CD4-positive, alpha-beta T cell (primary cell): Measurements from ENCODE around the gene SSBP3. TPM values are rescaled to one million over a fixed set of nuclear protein-coding genes. Genes with fewer than 3 reads are reported as not detected.

ENCODE experiments used
- ATAC-seq: fragments of 200-7000 bp; cut with Tn5 transposase; one replicate; pipeline ENCODE4 v1.10.0; 2022; ENCODE audit warnings: mild to moderate bottlenecking; ENCODE audit not compliant: poor library complexity
- CTCF ChIA-PET: fragments of 350-600 bp; sonication (Branson Sonifier 250); formaldehyde crosslinking; loops from one replicate; lab custom pipeline; 2021; ENCODE audit warnings: antibody characterized with exemption, inconsistent platforms; lab: Charles Lee
- POLR2A ChIA-PET: fragments of 350-600 bp; sonication (Branson Sonifier 250); formaldehyde crosslinking; loops from one replicate; lab custom pipeline; 2021; ENCODE audit warnings: antibody characterized with exemption, inconsistent platforms; lab: Charles Lee
- DNase-seq, 14 experiments: peaks; one replicate each; pipeline ENCODE4 v3.0.0-alpha.2; 2013 to 2020; ENCODE audit warnings: mixed read lengths in 2 of 14
- H3K27ac ChIP-seq, 2 donors: one replicate each; pipeline versions ENCODE4 v1.5.1 to v1.7.0; 2013; ENCODE audit warnings: low read length in 2 of 2, low read depth in 1 of 2, mild to moderate bottlenecking in 1 of 2
- H3K27me3 ChIP-seq, 2 experiments: 1 replicate in 1 of 2; 2 replicates in 1 of 2; pipeline versions ENCODE4 v1.6.1 to v1.7.0; 2013; ENCODE audit warnings: low read length in 2 of 2, control low read depth in 1 of 2, mild to moderate bottlenecking in 1 of 2, moderate library complexity in 1 of 2; ENCODE audit not compliant: insufficient read depth in 2 of 2, control insufficient read depth in 1 of 2
- H3K36me3 ChIP-seq: one replicate; pipeline ENCODE4 v1.6.1; 2013; ENCODE audit warnings: low read length, control low read depth; ENCODE audit not compliant: insufficient read depth
- H3K4me1 ChIP-seq: one replicate; pipeline ENCODE4 v1.6.1; 2013; ENCODE audit warnings: low read length, control low read depth; ENCODE audit not compliant: insufficient read depth
- H3K4me3 ChIP-seq: one replicate; pipeline ENCODE4 v1.5.1; 2013; ENCODE audit warnings: mild to moderate bottlenecking, low read length, moderate library complexity
- H3K9me3 ChIP-seq, 2 experiments: 1 replicate in 1 of 2; 2 replicates in 1 of 2; pipeline versions ENCODE4 v1.6.1 to v1.7.0; 2013; ENCODE audit warnings: low read length in 2 of 2, mild to moderate bottlenecking in 2 of 2, control low read depth in 1 of 2, moderate library complexity in 1 of 2; ENCODE audit not compliant: control insufficient read depth in 1 of 2, insufficient read depth in 1 of 2
- H3K27ac Mint-ChIP-seq: one replicate; pipeline ENCODE4 v1.8.0; 2020; ENCODE audit warnings: mixed read lengths
- H3K27me3 Mint-ChIP-seq: one replicate; pipeline ENCODE4 v1.8.0; 2021; ENCODE audit warnings: mixed read lengths
- H3K36me3 Mint-ChIP-seq: one replicate; pipeline ENCODE4 v1.8.0; 2021; ENCODE audit warnings: low read depth, mixed read lengths
- H3K4me1 Mint-ChIP-seq: one replicate; pipeline ENCODE4 v1.8.0; 2021; ENCODE audit warnings: low read depth, mixed read lengths
- H3K4me3 Mint-ChIP-seq: one replicate; pipeline ENCODE4 v1.8.0; 2020; ENCODE audit warnings: mild to moderate bottlenecking, mixed read lengths
- H3K9me3 Mint-ChIP-seq: one replicate; pipeline ENCODE4 v1.8.0; 2020; ENCODE audit warnings: mixed read lengths
- intact Hi-C, 2 experiments: fragments of 100-400 bp; cut with DNase I in 1 of 2; cut with micrococcal nuclease in 1 of 2; formaldehyde crosslinking; loops; one replicate each; pipeline versions ENCODE4 v1.15.1 to v1.9.0; 2023 to 2025; cut with DNase I, micrococcal nuclease
- total RNA-seq, 174 experiments: library from RNA in 2 of 174; stranded (reverse) in 2 of 174; gene quantifications; one replicate each; pipeline ENCODE4 v1.2.3 and lab custom pipeline; 2021 to 2026
- TF ChIP-seq, protein P1 (sequence below): fragments of 200-600 bp; IDR thresholded peaks from one replicate; pipeline ENCODE4 v1.8.0; 2022; ENCODE audit warnings: antibody characterized with exemption, mild to moderate bottlenecking

SSBP3 gene
- total RNA-seq, 2 experiments from 2014 or later: 50.6 to 52.4 TPM

DNA sequence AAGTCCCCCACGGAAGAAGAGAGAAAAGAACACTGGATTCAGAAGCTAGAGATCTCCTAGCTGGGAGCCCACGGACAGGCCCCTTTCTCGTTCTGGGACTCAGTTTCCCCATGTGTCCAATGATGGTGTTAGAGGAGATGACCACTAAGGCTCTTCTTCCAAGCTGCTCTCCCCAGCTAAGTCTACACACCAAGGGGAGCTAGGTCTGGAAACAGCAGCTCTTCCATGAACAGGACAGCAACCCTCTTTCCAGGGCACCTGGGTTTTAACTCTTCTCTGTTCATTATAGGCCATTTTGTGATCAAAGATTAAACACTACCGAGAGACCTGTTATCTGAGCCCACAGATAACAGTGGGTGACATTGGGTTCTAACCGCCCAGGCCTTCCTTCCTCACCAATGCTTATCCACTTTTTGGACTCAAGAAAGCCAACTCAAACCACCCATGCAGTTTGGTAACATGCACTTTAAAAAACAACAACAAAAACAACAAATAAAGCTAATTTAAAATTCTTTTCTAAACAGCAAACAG is 120.3 kb downstream of the SSBP3 start:
- intact Hi-C loops: loop anchor here (1.0 to 10.0 kb wide), 5 partner anchors 71 to 201 kb away; partner anchors contain the start of genes CYB5RL (in 1 of the 2) and MRPL37 (in 1 of the 2)
- Mint-ChIP-seq H3K4me1 (peaks cover 84% of the 10 kb centered on the region), H3K4me3 (peak overlapping the region; percentile 87), H3K36me3 (no peaks in the 10 kb centered on the region), H3K27ac (peak overlapping the region; percentile 90), H3K9me3 (no peaks in the 10 kb centered on the region), H3K27me3 (no peaks in the 10 kb centered on the region)
- Histone ChIP-seq H3K4me3 (peak overlapping the region; percentile 40), H3K27ac (peak overlapping the region; percentile 47 to 62), H3K9me3 (no peaks in the 10 kb centered on the region), H3K36me3 (peaks cover 5% of the 10 kb centered on the region), H3K27me3 (no peaks in the 10 kb centered on the region), H3K4me1 (peaks cover 90% of the 10 kb centered on the region)
- DNase-seq (no peak), ATAC-seq (no peak)
- TF ChIP-seq, protein P1, sequence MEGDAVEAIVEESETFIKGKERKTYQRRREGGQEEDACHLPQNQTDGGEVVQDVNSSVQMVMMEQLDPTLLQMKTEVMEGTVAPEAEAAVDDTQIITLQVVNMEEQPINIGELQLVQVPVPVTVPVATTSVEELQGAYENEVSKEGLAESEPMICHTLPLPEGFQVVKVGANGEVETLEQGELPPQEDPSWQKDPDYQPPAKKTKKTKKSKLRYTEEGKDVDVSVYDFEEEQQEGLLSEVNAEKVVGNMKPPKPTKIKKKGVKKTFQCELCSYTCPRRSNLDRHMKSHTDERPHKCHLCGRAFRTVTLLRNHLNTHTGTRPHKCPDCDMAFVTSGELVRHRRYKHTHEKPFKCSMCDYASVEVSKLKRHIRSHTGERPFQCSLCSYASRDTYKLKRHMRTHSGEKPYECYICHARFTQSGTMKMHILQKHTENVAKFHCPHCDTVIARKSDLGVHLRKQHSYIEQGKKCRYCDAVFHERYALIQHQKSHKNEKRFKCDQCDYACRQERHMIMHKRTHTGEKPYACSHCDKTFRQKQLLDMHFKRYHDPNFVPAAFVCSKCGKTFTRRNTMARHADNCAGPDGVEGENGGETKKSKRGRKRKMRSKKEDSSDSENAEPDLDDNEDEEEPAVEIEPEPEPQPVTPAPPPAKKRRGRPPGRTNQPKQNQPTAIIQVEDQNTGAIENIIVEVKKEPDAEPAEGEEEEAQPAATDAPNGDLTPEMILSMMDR: no peak
- ChIA-PET POLR2A (interaction anchor here (0.9 to 1.8 kb wide), 8 partner anchors 9 to 340 kb away, joined by 3 to 9 read pairs (median 6); partner anchors contain the start of genes IFT25, LRRC42 and SSBP3), CTCF (interaction anchor here (1.1 to 1.2 kb wide), 2 partner anchors 204 to 213 kb away, joined by 3 to 5 read pairs; no protein-coding TSS in a partner anchor)

GRCh38 chr1:54284781-54285529 is 121.2 kb downstream of the SSBP3 start:
- intact Hi-C loops: loop anchor here (1.0 to 10.0 kb wide), 6 partner anchors 72 to 202 kb away; partner anchors contain the start of genes CYB5RL (in 1 of the 2) and MRPL37 (in 1 of the 2)

More at GRCh38 chr1:54284781-54285529, 121.2 kb downstream of the SSBP3 start:
- Histone ChIP-seq H3K27ac (peak overlapping the region; percentile 47 to 62), H3K4me1 (peaks cover 90% of the 10 kb centered on the region), H3K27me3 (no peaks in the 10 kb centered on the region), H3K36me3 (peaks cover 14% of the 10 kb centered on the region), H3K4me3 (peak overlapping the region; percentile 40), H3K9me3 (no peaks in the 10 kb centered on the region)
- DNase-seq (peak in 11 of 14 experiments; percentile 18 to 75 (median 49)), ATAC-seq (peak; percentile 60)
- no peaks in the 10 kb centered on the region for H3K9me3 Mint-ChIP-seq
- H3K27me3 Mint-ChIP-seq: no peaks in the 10 kb centered on the region
- H3K36me3 Mint-ChIP-seq: peaks cover 8% of the 10 kb centered on the region
- ChIA-PET POLR2A (interaction anchor here (0.7 to 1.8 kb wide), 11 partner anchors 8 to 339 kb away, joined by 3 to 9 read pairs (median 4); partner anchors contain the start of genes CYB5RL, IFT25, LRRC42 and MRPL37), CTCF (interaction anchor here (0.7 to 0.9 kb wide), 2 partner anchors 122 to 205 kb away, joined by 3 read pairs; no protein-coding TSS in a partner anchor)
- peaks cover 86% of the 10 kb centered on the region for H3K4me1 Mint-ChIP-seq
- peak overlapping the region; percentile 90 for H3K27ac Mint-ChIP-seq
- peak overlapping the region; percentile 87 for H3K4me3 Mint-ChIP-seq
- TF ChIP-seq, protein P1: no peak
